GM19463 (cell line): ENCODE data around the gene SCD5.

ENCODE experiments used
- ATAC-seq: cut with Tn5 transposase; IDR thresholded peaks from one replicate; pipeline ENCODE4 v1.9.1; 2021; ENCODE audit warnings: mild to moderate bottlenecking, moderate library complexity; ENCODE audit not compliant: unreplicated experiment

The SCD5 gene

GRCh38 chr4:82601242-82602015 lies 197.2 kb downstream of the SCD5 start:
- no peak for ATAC-seq

- no peak for ATAC-seq
These were observed 199.3 kb downstream of the SCD5 start for GRCh38 chr4:82599336-82599735.

- ATAC-seq = no peak
These were observed 204.1 kb downstream of the SCD5 start for GRCh38 chr4:82594456-82594855.

- ATAC-seq = no peak
These were observed 205.2 kb downstream of the SCD5 start for GRCh38 chr4:82593411-82593810.

GRCh38 chr4:82592639-82593038 lies 206.0 kb downstream of the SCD5 start:
- ATAC-seq = no peak

- ATAC-seq = no peak
These were observed 207.0 kb downstream of the SCD5 start for GRCh38 chr4:82591592-82591991.

GRCh38 chr4:82589756-82590155 lies 208.8 kb downstream of the SCD5 start:
- ATAC-seq = no peak

- no peak for ATAC-seq
These were observed 209.8 kb downstream of the SCD5 start for GRCh38 chr4:82588771-82589270.

GRCh38 chr4:82587826-82588540 lies 210.6 kb downstream of the SCD5 start:
- ATAC-seq = no peak

GRCh38 chr4:82585690-82586435 lies 212.7 kb downstream of the SCD5 start:
- ATAC-seq = no peak

- no peak for ATAC-seq
These were observed 213.7 kb downstream of the SCD5 start for GRCh38 chr4:82584931-82585330.

- no peak for ATAC-seq
These were observed 214.6 kb downstream of the SCD5 start for GRCh38 chr4:82583897-82584587.

GRCh38 chr4:82579932-82580331 lies 218.7 kb downstream of the SCD5 start:
- no peak for ATAC-seq
